CD1c-positive myeloid dendritic cell (primary cell): ENCODE results near the gene GNG4.
"Not testable (repeated sequence)": the region's sequence is repeated elsewhere in the genome, so short reads cannot be mapped to it uniquely, and the experiment has no call there.

Experiments used
- DNase-seq: peaks from one replicate; pipeline ENCODE4 v3.0.0-alpha.2; 2016; ENCODE audit errors: extremely low spot score

GNG4 gene

GRCh38 chr1:235584973-235585372 lies 64.6 kb downstream of the GNG4 start:
- no peak for DNase-seq

GRCh38 chr1:235583511-235584001 lies 66.0 kb downstream of the GNG4 start:
- no peak for DNase-seq

- no peak for DNase-seq
Measured at GRCh38 chr1:235582130-235582529, 67.5 kb downstream of the GNG4 start.

GRCh38 chr1:235579891-235580290 lies 69.7 kb downstream of the GNG4 start:
- no peak for DNase-seq

GRCh38 chr1:235575597-235575996 lies 74.0 kb downstream of the GNG4 start:
- no peak for DNase-seq

- no peak for DNase-seq
Measured at GRCh38 chr1:235573880-235574279, 75.7 kb downstream of the GNG4 start.

GRCh38 chr1:235572971-235573370 lies 76.6 kb downstream of the GNG4 start:
- not testable (repeated sequence) for DNase-seq

- DNase-seq: no peak
Measured at GRCh38 chr1:235571482-235571881, 78.1 kb downstream of the GNG4 start.

GRCh38 chr1:235567812-235568503 lies 81.6 kb downstream of the GNG4 start:
- DNase-seq: peak; percentile 9

GRCh38 chr1:235566084-235566483 lies 83.5 kb downstream of the GNG4 start:
- DNase-seq: no peak

- DNase-seq: no peak
Measured at GRCh38 chr1:235563513-235564061, 86.0 kb downstream of the GNG4 start.

GRCh38 chr1:235562589-235562988 lies 87.0 kb downstream of the GNG4 start:
- DNase-seq: no peak

- DNase-seq: no peak
Measured at GRCh38 chr1:235558621-235559169, 90.9 kb downstream of the GNG4 start.

GRCh38 chr1:235557495-235557894 lies 92.1 kb downstream of the GNG4 start:
- DNase-seq: no peak

GRCh38 chr1:235556807-235557206 lies 92.8 kb downstream of the GNG4 start:
- DNase-seq: no peak

- no peak for DNase-seq
Measured at GRCh38 chr1:235553112-235553551, 96.5 kb downstream of the GNG4 start.

- no peak for DNase-seq
Measured at GRCh38 chr1:235552146-235552716, 97.4 kb downstream of the GNG4 start.

GRCh38 chr1:235549351-235550139 lies 100.0 kb downstream of the GNG4 start:
- DNase-seq: no peak

- peak; percentile 69 for DNase-seq
Measured at GRCh38 chr1:235546369-235547155, 103.0 kb downstream of the GNG4 start.

- DNase-seq: no peak
Measured at GRCh38 chr1:235545292-235545930, 104.2 kb downstream of the GNG4 start.

- DNase-seq: not testable (repeated sequence)
Measured at GRCh38 chr1:235542845-235543244, 106.7 kb downstream of the GNG4 start.
